AG09319 (cell line): ENCODE data around the gene RRP12.
"Not testable (repeated sequence)": the region's sequence is repeated elsewhere in the genome, so short reads cannot be mapped to it uniquely, and the experiment has no call there.

Source experiments
- DNase-seq: peaks from one replicate; pipeline ENCODE4 v3.0.0-alpha.2; 2010; ENCODE audit warnings: low read depth; ENCODE audit errors: extremely low read depth
- CTCF ChIP-seq: IDR thresholded peaks from 2 replicates; pipeline ENCODE4 v1.5.1; 2011; ENCODE audit warnings: low read depth, mild to moderate bottlenecking, inconsistent platforms, low read length, moderate library complexity

The RRP12 gene

GRCh38 chr10:97435211-97435610 is 34.1 kb upstream of the RRP12 start:
- TF ChIP-seq CTCF, result no peak
- DNase-seq, result no peak

- TF ChIP-seq CTCF, result no peak
- DNase-seq, result no peak
These were observed 33.4 kb upstream of the RRP12 start for GRCh38 chr10:97434557-97434956.

GRCh38 chr10:97434055-97434454 is 32.9 kb upstream of the RRP12 start:
- no peak for DNase-seq
- no peak for TF ChIP-seq CTCF

GRCh38 chr10:97428572-97428981 is 27.4 kb upstream of the RRP12 start:
- TF ChIP-seq CTCF, result no peak
- DNase-seq, result no peak

GRCh38 chr10:97427571-97428179 is 26.5 kb upstream of the RRP12 start:
- DNase-seq, result no peak
- no peak for TF ChIP-seq CTCF

- DNase-seq, result no peak
- no peak for TF ChIP-seq CTCF
These were observed 25.8 kb upstream of the RRP12 start for GRCh38 chr10:97426776-97427570.

GRCh38 chr10:97425964-97426775 is 25.0 kb upstream of the RRP12 start, which contains the start of gene PGAM1:
TSS of gene PGAM1 (plus strand) at chr10:97426191. CDS start at chr10:97426308, 117 bp downstream.
- peak; percentile 93 for DNase-seq
- TF ChIP-seq CTCF, result peak; percentile 71

GRCh38 chr10:97423757-97424098 is 22.6 kb upstream of the RRP12 start:
- DNase-seq, result not testable (repeated sequence)
